CD1c-positive myeloid dendritic cell (primary cell): ENCODE measurements around the gene FABP7.

Source experiments
- DNase-seq: peaks from one replicate; pipeline ENCODE4 v3.0.0-alpha.2; 2016; ENCODE audit errors: extremely low spot score

FABP7 gene

GRCh38 chr6:122798099-122798641, 18.7 kb downstream of the FABP7 start:
- DNase-seq, result no peak

DNA sequence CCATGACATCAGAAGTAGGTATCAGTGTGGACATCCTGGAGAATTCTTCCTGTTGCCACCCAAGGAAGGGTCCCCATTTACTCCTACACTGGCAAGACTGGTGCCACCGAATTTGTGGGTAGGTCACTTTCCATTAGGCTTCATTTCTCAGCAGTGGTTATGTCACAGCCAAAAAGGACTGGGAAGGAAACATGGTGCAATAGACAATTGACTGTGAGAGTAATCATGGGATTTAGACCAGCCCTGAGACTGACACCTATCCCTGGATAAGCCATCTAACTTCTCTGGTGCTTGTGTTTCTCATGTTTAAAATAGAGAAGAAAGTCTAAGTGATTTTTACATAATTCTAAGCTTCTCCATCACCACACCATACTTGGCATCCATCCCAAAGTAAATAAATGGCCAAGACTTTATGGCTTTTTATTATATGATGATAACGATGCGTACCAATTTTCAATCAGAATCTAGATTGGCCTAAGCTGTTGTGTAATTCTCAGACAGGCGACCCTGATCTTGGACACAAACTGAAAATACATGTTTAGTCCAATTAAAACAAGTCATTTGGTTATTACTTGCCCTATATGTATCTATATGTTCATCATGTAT, 19.7 kb downstream of the FABP7 start:
- DNase-seq, result no peak

DNA sequence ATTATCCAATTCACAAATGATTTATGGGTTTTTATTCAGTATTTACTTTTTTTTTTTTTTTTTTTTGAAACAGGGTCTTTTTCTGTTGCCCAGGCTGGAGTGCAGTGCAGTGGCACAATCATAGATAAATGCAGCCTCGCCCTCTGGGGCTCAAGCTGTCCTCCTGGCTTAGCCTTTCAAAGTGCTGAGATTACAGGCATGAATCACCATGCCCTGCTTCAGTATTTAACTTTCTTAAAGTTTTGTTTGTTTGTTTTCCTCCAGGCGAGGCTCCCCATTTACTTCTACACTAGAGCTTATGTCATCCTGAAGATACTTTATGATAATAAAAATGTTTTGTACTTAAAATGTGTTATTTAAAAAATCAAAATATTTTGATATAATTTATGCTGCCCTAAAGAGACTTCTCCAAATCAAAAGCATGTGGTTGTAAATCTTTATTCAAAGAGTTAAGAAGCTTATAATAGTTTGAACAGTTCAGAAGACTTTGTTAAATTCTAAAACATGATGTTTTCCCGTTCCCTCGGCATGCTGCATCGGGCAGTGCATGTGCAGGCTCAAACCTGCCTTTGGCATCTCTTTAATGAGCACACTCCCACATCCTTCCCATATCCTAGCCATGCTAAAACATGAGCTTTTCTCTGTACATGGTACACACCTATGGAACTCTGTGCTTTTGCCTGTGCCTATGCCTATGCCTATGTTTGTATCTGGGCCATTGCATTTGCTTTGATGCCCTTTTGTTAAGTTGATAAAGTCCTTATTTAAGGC, 20.6 kb downstream of the FABP7 start:
- DNase-seq, result no peak

DNA sequence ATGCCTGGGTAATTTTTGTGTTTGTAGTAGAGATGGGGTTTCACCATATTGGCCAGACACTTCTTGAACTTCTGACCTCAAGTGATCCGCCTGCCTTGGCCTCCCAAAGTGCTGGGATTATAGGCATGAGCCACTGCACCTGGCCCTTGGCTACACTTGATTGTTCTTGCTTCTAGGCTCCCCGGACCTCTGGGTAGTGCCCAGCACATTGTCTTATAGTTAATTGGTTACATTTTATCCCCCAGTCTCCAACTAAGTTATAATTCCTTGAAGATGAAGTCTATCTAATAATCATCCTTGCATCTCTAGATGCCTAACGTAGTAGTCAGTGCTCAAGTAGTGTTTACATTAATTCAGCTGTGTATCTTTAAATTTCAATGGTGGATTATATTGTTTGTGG, 21.4 kb downstream of the FABP7 start:
- no peak for DNase-seq

DNA sequence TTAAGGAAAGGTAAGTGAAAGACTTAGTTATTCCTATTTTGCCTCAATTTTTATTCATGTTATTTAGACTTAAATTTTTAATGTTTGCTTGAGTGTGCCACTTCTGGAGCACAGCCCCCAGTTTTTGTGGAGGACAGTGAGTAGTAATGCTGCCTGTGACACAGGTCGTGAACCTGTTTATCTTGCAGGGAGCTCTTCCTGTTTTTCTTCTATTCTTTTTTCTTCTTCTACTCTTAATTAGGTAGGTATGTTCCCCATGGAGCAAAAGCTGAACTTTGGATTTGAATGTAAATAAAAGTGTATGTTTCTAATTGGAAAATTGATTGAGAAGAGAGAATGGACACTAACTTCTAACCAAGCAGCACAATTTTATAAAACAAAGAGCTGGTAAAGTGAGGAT, 21.9 kb downstream of the FABP7 start:
- DNase-seq, result no peak

- DNase-seq, result no peak
These were observed 23.7 kb downstream of the FABP7 start for GRCh38 chr6:122803171-122803661.

DNA sequence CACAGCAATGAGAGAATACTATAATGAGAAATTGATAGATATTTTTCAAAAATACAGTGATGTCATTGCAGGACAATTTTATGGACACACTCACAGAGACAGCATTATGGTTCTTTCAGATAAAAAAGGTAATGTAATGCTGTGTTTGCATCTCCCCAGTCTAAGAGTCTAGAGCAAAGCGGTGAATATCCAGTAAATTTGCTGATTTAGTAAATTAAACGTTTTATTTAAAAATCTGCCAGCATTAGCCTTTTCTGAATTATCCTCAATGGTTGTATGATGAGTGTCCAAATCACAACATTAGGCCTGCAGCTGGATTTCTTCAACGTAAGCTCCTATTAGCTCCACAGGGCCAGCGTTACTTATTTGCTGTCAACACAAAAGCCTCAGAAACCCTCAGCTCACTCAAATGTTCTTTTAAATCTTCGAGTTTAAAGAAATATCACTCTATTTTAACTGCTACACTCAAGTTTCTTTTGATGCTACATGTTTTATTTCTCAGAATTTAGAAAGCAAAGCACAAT, 25.5 kb downstream of the FABP7 start:
- DNase-seq, result no peak

GRCh38 chr6:122806291-122806690, 26.8 kb downstream of the FABP7 start:
- DNase-seq, result no peak

- no peak for DNase-seq
These were observed 28.8 kb downstream of the FABP7 start for GRCh38 chr6:122808121-122808885.

DNA sequence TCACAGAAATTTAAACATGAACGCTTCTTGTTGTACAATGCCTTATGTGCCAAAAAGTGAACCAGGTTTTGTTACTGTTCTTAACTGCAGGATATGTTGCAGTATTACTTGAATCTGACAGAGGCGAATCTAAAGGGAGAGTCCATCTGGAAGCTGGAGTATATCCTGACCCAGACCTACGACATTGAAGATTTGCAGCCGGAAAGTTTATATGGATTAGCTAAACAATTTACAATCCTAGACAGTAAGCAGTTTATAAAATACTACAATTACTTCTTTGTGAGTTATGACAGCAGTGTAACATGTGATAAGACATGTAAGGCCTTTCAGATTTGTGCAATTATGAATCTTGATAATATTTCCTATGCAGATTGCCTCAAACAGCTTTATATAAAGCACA, 29.5 kb downstream of the FABP7 start:
- no peak for DNase-seq

- no peak for DNase-seq
These were observed 30.2 kb downstream of the FABP7 start for GRCh38 chr6:122809691-122810090.

GRCh38 chr6:122810189-122810588, 30.7 kb downstream of the FABP7 start:
- no peak for DNase-seq

DNA sequence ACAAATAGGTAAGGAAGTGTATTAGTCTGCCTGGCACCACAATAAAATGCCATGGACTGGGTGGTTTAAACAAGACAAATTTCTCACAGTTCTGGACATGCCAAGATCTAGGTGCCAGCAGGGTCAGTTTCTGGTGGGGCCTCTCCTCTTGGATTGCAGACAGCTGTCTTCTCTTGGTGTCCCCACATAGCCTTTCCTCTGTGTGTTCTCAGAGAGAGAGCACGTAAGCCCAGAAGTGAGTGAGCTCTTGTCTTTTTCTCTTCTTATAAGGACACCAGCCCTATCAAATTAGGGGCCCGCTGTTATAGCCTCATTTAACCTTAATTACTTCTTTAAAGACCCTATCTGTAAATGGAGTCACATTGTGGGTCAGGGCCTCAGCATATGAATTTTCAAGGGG, 37.8 kb downstream of the FABP7 start:
- DNase-seq, result no peak

GRCh38 chr6:122817766-122818165, 38.2 kb downstream of the FABP7 start:
- no peak for DNase-seq

GRCh38 chr6:122818866-122819265, 39.4 kb downstream of the FABP7 start:
- no peak for DNase-seq

GRCh38 chr6:122821095-122821494, 41.6 kb downstream of the FABP7 start:
- no peak for DNase-seq

- DNase-seq, result no peak
These were observed 45.6 kb downstream of the FABP7 start for GRCh38 chr6:122825163-122825562.

- no peak for DNase-seq
These were observed 49.9 kb downstream of the FABP7 start for GRCh38 chr6:122829456-122829855.

GRCh38 chr6:122831511-122831910, 52.0 kb downstream of the FABP7 start:
- DNase-seq, result no peak

DNA sequence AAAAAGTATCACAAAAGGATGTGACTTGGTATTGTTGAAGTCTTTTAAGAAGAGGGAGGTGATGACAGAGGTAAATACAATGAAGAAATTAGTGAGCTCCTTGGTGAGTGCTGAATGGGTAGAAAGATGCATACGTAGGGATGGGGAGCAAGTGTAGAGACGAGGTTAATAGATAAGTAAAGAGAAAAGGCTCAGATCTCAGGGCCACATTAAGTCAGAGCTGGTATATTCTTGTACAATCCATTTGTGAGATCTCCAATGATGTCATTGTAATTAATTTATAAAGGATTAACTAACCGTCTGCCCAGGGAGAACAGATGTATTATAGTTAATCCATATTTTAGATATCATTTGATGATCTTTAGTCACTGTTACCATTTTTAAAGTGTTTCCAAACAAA, 52.9 kb downstream of the FABP7 start:
- no peak for DNase-seq

DNA sequence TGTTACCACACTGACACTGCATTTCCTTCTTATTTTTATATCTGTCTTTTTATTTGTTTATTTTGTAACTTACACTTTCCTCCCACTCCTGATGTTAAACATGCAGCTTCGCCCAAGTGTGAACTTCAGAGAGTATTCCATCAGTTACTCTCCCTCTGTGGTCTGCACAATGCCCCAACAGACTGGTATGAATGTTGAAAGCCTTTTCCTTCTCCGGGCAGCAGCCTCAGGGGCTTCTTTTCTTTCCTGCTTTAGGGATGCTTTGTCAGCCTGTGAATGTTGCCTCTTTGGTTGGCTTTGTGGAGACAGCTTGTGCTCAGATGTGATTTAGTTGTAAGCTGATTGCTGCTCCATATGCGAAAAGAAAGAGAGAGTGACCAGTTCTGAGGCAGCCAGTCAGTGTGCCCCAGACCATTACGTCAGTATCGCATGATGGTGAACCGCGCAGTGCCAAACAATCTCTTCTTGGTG, 53.5 kb downstream of the FABP7 start:
- DNase-seq, result no peak
